Activated naive CD4-positive, alpha-beta T cell treated with anti-CD3 and anti-CD28 coated beads, Interleukin-2, amount 10 ng/mL, durations not matched to agents 7 days and 5 days (primary cell): Measurements from ENCODE around the gene NPM1.

ENCODE experiments used
- CTCF ChIA-PET: fragments of 350-600 bp; sonication (Branson Sonifier 250); formaldehyde crosslinking; loops from one replicate; lab custom pipeline; 2021; ENCODE audit warnings: antibody characterized with exemption; lab: Charles Lee
- DNase-seq: peaks from one replicate; pipeline ENCODE4 v3.0.0-alpha.2; 2020
- H3K27ac Mint-ChIP-seq: one replicate; pipeline ENCODE4 v1.8.0; 2021; ENCODE audit warnings: mild to moderate bottlenecking, moderate library complexity, mixed read lengths
- H3K27me3 Mint-ChIP-seq: one replicate; pipeline ENCODE4 v1.8.0; 2021; ENCODE audit warnings: mild to moderate bottlenecking, mixed read lengths
- H3K36me3 Mint-ChIP-seq: one replicate; pipeline ENCODE4 v1.8.0; 2021; ENCODE audit warnings: mixed read lengths
- H3K4me1 Mint-ChIP-seq: one replicate; pipeline ENCODE4 v1.8.0; 2021; ENCODE audit warnings: mixed read lengths
- H3K4me3 Mint-ChIP-seq: one replicate; pipeline ENCODE4 v1.8.0; 2021; ENCODE audit warnings: mild to moderate bottlenecking, moderate library complexity, mixed read lengths
- H3K9me3 Mint-ChIP-seq: one replicate; pipeline ENCODE4 v1.8.0; 2021; ENCODE audit warnings: mixed read lengths

NPM1 gene

DNA sequence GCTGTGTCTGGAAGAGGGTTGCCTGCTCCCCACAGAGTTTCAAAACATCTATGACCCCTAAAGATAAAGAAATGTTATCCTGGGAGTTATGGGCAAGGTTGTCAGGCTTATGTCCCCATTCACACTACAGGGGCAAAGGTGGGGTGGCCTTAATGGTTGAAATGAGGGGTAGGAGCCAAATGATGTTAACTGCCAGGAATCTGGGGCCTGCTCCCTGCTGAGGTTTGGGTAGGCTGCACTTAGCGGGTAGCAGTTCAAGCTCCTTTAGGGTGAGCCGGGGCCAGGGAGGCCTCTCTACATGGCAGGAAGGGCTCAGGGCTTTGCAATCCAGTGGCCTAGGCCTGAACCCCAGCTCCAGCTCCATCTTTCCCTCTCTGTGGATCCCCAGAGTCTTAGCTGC is 34.8 kb downstream of the NPM1 start:
- H3K4me3 Mint-ChIP-seq = no peak overlapping the region
- CTCF ChIA-PET = interaction anchor here (0.7 to 1.6 kb wide), 2 partner anchors 13 to 62 kb away, joined by 3 read pairs; no protein-coding TSS in a partner anchor
- no peaks in the 10 kb centered on the region for H3K9me3 Mint-ChIP-seq
- no peak for DNase-seq
- peaks cover 14% of the 10 kb centered on the region for H3K4me1 Mint-ChIP-seq
- H3K27ac Mint-ChIP-seq = no peak overlapping the region
- no peaks in the 10 kb centered on the region for H3K36me3 Mint-ChIP-seq
- H3K27me3 Mint-ChIP-seq = peaks cover 57% of the 10 kb centered on the region

DNA sequence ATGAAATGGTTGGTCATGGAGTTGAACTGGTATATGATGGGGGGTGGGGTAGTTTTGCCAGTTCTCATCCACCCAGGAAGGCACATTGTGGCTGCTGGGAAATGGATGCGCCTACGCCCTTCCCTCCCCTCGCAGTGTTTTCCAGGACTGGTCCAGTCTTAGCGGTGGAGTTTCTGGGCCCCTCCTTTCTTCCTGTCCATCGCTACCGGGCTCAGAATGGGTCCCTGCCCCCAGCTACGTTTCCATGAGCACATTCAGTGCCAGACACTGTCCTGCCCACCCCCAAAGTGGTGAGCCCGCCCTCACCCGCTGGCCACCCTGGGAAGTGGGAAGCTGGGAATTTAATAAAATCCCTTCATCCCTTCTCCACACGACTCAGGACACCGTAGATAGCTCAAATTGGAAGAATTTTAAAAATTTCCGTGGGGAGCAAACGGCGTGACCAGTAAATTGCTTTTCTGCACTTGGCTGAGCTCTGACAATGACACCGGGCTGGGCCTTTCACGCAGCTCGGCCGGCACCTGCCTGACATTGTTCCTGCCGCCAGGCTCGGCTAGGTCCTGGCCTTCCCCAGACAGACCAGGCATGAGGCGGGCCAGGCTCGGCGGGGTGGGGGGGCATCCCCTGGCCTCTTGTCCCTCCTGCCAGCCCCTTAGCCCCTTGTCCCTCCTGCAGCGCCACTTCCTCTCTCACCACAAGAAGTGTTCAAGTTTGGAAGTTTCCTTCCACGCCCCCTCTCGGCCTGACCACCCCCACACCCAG is 35.4 kb downstream of the NPM1 start:
- CTCF ChIA-PET = interaction anchor here (0.7 kb wide), 1 partner anchor 61 kb away, joined by 3 read pairs; no protein-coding TSS in a partner anchor
- Mint-ChIP-seq H3K4me3 (no peak overlapping the region), H3K9me3 (no peaks in the 10 kb centered on the region), H3K27ac (no peak overlapping the region), H3K4me1 (peaks cover 14% of the 10 kb centered on the region), H3K27me3 (peaks cover 57% of the 10 kb centered on the region), H3K36me3 (no peaks in the 10 kb centered on the region)
- DNase-seq = no peak

DNA sequence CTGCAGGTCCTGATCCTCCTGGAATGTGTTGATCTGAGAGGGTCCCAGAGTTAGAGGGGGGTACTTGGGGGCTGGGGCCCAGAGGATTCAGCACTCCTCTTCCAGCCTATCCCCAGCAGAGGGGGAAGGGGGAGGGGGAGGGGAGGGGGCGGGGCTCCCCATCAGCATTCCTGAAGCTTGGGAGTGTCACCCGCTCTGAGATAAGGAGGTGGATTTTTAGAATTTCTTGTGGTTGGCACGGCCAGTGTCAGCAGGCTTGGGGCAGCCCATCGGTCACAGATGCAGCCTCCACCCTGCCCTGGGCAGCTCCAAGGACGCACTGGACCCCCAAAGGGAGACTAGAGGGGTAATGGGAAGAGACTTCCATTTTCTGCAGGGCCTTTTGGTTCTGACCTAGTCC is 37.1 kb downstream of the NPM1 start:
- no peak for DNase-seq
- H3K27me3 Mint-ChIP-seq = peaks cover 47% of the 10 kb centered on the region
- peaks cover 8% of the 10 kb centered on the region for H3K4me1 Mint-ChIP-seq
- H3K9me3 Mint-ChIP-seq = no peaks in the 10 kb centered on the region
- CTCF ChIA-PET = no interaction called here
- no peak overlapping the region for H3K4me3 Mint-ChIP-seq
- no peak overlapping the region for H3K27ac Mint-ChIP-seq
- H3K36me3 Mint-ChIP-seq = no peaks in the 10 kb centered on the region

DNA sequence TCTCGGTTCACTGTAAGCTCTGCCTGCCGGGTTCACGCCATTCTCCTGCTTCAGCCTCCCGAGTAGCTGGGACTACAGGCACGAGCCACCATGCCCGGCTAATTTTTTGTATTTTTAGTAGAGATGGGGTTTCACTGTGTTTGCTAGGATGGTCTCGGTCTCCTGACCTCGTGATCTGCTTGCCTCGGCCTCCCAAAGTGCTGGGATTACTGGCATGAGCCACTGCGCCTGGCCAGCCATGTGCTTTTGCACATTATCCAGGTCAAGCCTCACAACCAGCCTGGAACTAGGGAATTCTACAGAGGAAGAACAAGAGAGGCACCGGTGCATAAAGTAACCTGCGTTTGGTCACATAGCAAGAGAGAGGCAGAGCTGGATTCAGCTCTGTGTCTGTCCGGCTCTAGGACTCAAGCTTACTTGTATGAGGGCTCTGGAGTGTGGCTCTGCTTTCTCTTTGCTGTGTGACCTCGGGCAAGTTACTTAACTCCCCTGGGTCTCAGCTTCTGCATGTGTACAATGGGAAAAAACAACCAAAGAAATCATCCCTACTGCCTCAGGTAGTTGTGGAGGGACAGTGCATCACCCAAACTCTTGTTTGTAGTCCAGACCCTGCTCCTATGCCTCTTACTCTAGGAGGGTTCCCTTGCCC is 38.1 kb downstream of the NPM1 start:
- Mint-ChIP-seq H3K27ac (no peak overlapping the region), H3K36me3 (no peaks in the 10 kb centered on the region), H3K27me3 (peaks cover 39% of the 10 kb centered on the region), H3K9me3 (no peaks in the 10 kb centered on the region), H3K4me1 (peaks cover 4% of the 10 kb centered on the region), H3K4me3 (no peak overlapping the region)
- no peak for DNase-seq
- CTCF ChIA-PET = no interaction called here

DNA sequence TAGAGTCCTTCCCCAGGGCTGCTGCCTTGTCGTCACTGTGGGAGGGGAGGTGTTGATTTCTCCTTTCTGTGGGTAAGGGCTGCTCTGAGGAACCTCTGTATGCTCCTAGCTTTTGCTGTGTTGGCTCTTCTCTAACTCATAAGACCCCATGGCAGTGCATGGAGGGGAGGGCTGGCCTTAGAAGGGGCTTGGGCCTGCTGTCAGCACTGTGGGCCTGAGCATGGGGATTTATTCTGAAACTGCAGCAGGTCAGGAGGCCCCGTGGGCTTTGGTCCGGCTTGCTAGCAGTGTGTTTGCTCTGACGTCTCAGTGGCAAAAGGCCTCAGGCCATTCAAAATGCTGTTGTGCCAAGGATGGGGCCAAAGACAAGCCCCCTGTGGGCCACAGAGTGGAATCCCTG is 38.6 kb downstream of the NPM1 start:
- Mint-ChIP-seq H3K9me3 (no peaks in the 10 kb centered on the region), H3K27me3 (peaks cover 33% of the 10 kb centered on the region), H3K27ac (no peak overlapping the region), H3K36me3 (no peaks in the 10 kb centered on the region), H3K4me1 (no peaks in the 10 kb centered on the region), H3K4me3 (no peak overlapping the region)
- CTCF ChIA-PET = no interaction called here
- no peak for DNase-seq

GRCh38 chr5:171426680-171427079 is 39.0 kb downstream of the NPM1 start:
- no peak for DNase-seq
- CTCF ChIA-PET = interaction anchor here (1.9 kb wide), 1 partner anchor 8 kb away, joined by 6 read pairs; the partner anchor contains the start of gene FGF18
- Mint-ChIP-seq H3K27ac (no peak overlapping the region), H3K9me3 (no peaks in the 10 kb centered on the region), H3K27me3 (peaks cover 29% of the 10 kb centered on the region), H3K36me3 (no peaks in the 10 kb centered on the region), H3K4me3 (no peak overlapping the region), H3K4me1 (no peaks in the 10 kb centered on the region)

DNA sequence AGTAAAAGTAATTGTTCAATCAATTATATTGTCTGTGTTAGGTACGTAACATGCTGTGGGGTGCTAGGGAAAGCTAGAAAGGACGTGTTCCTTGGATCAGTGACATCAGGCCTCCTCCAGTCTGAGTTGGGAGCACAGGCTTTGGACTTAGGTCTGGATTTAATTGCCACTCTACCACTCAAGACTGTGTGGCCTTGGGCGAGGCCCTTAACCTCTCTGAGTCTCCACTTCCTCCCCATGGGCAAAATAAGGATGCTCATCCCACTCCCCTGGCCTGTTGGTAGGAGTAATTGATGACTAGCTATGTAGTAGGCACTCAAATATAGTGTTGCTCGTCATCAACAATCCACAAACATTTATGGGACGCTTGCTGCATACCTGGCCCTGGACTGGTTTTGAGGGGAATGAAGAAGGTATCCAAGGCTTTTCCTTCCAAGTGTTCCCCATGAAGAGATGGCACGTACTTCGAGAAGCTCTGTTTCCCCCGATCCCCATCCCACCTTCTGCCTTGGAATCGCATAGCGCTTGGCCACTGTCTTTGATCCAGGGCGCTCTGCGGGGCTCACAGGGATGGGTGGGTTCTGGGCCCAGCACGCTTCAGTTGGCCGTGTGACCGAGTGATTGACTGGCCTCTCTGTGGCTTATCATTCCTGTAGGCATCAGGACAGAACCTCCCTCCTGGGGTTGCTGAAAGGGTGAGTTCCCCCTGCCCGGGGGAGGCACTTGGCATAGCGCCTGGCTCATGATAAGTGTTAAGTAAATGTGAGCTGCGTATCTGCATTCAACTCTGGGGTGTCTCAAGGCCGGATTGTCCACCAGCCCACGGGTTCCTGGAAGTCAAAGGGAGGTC is 39.9 kb downstream of the NPM1 start:
- Mint-ChIP-seq H3K36me3 (no peaks in the 10 kb centered on the region), H3K4me1 (no peaks in the 10 kb centered on the region), H3K27me3 (peaks cover 20% of the 10 kb centered on the region), H3K4me3 (no peak overlapping the region), H3K9me3 (no peaks in the 10 kb centered on the region), H3K27ac (no peak overlapping the region)
- no peak for DNase-seq
- CTCF ChIA-PET = interaction anchor here (0.6 to 1.9 kb wide), 2 partner anchors 9 to 51 kb away, joined by 4 to 6 read pairs; partner anchors contain the start of gene FGF18

DNA sequence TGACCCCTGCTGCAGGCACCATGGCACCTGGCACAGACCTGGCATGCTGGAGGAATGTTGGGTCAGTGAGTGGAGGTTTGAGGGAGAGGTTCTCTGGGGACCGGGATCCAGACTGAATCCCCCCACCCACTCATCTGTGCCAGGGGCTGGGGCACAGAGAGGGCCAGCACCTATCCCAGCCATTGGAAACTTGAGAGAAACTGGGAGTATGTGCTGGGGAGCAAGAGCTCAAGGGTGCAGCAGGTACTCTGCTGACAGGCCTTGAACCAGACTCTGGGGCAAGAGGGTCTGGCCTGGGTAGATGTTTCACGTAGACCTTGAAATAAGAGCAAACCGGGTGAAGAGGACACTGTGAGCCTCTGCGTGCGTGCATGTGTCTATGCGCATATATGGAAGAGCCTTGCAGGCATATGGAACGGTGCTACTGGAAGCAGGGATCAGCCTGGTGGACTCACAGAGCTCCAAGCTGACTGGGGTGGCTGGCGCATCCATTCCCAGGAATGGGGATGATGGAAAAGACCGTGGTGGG is 40.6 kb downstream of the NPM1 start:
- no peak overlapping the region for H3K4me3 Mint-ChIP-seq
- no peaks in the 10 kb centered on the region for H3K4me1 Mint-ChIP-seq
- H3K27ac Mint-ChIP-seq = no peak overlapping the region
- no peak for DNase-seq
- H3K9me3 Mint-ChIP-seq = no peaks in the 10 kb centered on the region
- no peaks in the 10 kb centered on the region for H3K36me3 Mint-ChIP-seq
- peaks cover 14% of the 10 kb centered on the region for H3K27me3 Mint-ChIP-seq
- CTCF ChIA-PET = interaction anchor here (1.9 kb wide), 1 partner anchor 9 kb away, joined by 6 read pairs; the partner anchor contains the start of gene FGF18

DNA sequence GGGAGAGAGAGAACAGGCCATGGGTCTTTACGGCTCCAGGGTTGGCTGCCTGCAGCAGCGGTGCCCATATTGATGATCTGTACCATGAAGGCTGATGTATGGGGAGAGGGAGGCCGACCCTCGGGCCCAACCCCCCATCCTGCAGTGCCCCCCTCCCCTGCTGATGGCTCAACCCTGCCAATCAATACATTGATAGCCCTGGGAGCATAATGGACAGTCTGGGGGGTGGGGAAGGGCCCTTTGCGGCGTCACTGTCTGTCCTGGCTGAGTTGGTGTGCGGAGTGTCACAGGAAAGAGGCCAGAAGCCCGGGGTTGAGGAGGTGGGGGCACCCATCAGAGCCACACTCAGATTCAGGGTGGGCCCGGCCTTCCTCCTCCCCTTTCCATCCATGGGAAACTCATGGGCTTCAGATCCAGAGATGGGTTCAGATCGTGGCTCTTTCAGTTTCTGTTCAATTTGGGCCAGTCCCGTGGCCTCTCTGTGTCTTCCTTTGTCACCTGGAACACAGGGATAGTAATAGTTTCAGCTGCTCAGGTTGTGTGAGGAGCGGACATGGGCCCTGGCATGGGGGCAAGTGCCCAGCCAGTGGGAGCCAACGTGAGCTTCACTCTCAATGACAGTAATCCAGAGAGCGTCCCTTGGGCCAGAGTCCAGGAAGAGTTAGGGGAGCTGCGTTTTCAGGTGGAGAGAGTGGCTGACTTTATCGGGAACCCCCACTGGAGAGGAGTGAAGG is 41.3 kb downstream of the NPM1 start:
- CTCF ChIA-PET = no interaction called here
- no peaks in the 10 kb centered on the region for H3K9me3 Mint-ChIP-seq
- H3K4me3 Mint-ChIP-seq = no peak overlapping the region
- no peaks in the 10 kb centered on the region for H3K4me1 Mint-ChIP-seq
- H3K27me3 Mint-ChIP-seq = peaks cover 7% of the 10 kb centered on the region
- H3K27ac Mint-ChIP-seq = no peak overlapping the region
- DNase-seq = no peak
- no peaks in the 10 kb centered on the region for H3K36me3 Mint-ChIP-seq

GRCh38 chr5:171429543-171429910 is 41.9 kb downstream of the NPM1 start:
- H3K4me1 Mint-ChIP-seq = no peaks in the 10 kb centered on the region
- H3K4me3 Mint-ChIP-seq = no peak overlapping the region
- peaks cover 5% of the 10 kb centered on the region for H3K27me3 Mint-ChIP-seq
- no peaks in the 10 kb centered on the region for H3K9me3 Mint-ChIP-seq
- CTCF ChIA-PET = no interaction called here
- no peak overlapping the region for H3K27ac Mint-ChIP-seq
- no peaks in the 10 kb centered on the region for H3K36me3 Mint-ChIP-seq
- no peak for DNase-seq

DNA sequence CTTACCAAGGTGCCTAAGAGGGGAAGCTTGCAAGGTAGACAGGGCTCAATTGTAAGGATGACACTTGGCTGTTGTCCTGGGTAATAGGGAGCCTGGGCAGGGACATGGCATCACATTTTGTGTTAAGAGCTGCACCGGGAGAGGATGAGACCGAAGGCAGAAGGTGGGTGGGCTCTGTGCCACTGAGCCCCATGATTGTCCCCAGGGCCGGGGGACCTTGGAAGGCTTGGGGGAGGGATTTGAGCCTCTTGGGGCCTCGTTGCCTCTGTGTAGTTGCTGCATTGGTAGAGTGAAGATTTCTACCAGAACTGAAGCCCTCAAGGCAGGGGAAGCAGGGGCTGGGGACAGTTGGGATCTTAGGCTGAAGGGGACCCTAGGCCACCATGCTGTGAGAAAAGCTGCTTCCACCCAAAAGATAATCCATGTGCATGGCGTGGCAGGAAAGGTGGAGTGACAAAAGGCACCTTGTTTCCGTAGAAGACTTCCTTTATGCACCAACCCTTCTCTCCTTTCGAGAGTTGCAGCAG is 43.7 kb downstream of the NPM1 start:
- H3K36me3 Mint-ChIP-seq = no peaks in the 10 kb centered on the region
- no peak overlapping the region for H3K27ac Mint-ChIP-seq
- no peaks in the 10 kb centered on the region for H3K27me3 Mint-ChIP-seq
- DNase-seq = no peak
- H3K9me3 Mint-ChIP-seq = no peaks in the 10 kb centered on the region
- H3K4me1 Mint-ChIP-seq = no peaks in the 10 kb centered on the region
- CTCF ChIA-PET = no interaction called here
- no peak overlapping the region for H3K4me3 Mint-ChIP-seq

- Mint-ChIP-seq H3K4me1 (no peaks in the 10 kb centered on the region), H3K36me3 (no peaks in the 10 kb centered on the region), H3K27ac (no peak overlapping the region), H3K4me3 (no peak overlapping the region), H3K9me3 (no peaks in the 10 kb centered on the region), H3K27me3 (no peaks in the 10 kb centered on the region)
- no peak for DNase-seq
- CTCF ChIA-PET = no interaction called here
Measured at GRCh38 chr5:171432076-171432475, 44.4 kb downstream of the NPM1 start.

DNA sequence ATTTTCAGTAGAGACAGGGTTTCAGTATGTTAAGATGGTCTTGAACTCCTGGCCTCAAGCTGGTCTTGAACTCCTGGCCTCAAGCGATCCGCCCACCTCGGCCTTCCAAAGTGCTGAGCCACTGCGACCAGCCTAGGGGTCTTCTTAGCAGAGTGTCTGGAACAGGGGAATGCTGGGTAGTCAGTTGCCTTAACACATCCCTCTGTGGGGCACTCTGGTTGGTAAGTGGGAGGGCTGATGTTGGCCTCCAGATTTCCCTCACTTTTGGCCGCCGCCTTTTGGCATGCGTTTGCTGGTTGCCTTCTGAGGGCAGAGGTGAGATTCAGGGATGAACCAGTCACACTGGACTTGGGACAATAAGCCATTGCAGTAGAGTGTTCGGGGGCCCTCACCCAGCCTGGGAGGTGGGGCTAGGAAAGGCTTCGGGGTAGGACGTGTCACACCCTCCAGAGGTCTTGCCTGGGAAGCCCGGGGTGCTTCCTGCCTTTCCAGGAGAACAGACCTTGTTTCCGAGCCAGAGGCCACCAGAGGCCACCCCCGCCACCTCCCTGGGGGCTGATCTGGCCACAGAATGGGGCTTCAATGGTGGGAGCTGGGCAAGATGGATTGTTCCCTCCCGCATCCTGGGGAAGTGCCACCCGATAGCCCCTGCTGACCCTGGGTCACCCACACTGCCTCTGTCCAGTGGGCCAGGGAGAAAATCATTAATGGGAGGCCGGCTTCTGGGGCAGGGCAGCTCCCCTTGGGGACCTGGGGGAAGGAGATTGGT is 45.1 kb downstream of the NPM1 start:
- Mint-ChIP-seq H3K27ac (no peak overlapping the region), H3K4me1 (no peaks in the 10 kb centered on the region), H3K9me3 (no peaks in the 10 kb centered on the region), H3K4me3 (no peak overlapping the region), H3K36me3 (no peaks in the 10 kb centered on the region), H3K27me3 (no peaks in the 10 kb centered on the region)
- DNase-seq = no peak
- CTCF ChIA-PET = no interaction called here
